CD4-positive, CD25-positive, alpha-beta regulatory T cell (primary cell): ENCODE measurements around the gene LCLAT1. TPM values are rescaled to one million over a fixed set of nuclear protein-coding genes. Genes with fewer than 3 reads are reported as not detected.

Experiments used
- ATAC-seq, 2 donors: fragments of 150-1000 bp; cut with Tn5 transposase; one replicate each; pipeline ENCODE4 v1.10.0; 2021; ENCODE audit warnings: low read depth in 2 of 2, moderate number of reproducible peaks in 2 of 2, moderate library complexity in 1 of 2
- DNase-seq, 3 donors: peaks; one replicate each; pipeline versions ENCODE4 v3.0.0 to v3.0.0-alpha.2; 2012 to 2022; ENCODE audit warnings: mixed read lengths in 1 of 3
- H3K27ac ChIP-seq: one replicate; pipeline ENCODE4 v1.7.0; 2013; ENCODE audit warnings: mild to moderate bottlenecking, low read length; ENCODE audit not compliant: insufficient read depth, poor library complexity, severe bottlenecking
- H3K27me3 ChIP-seq: one replicate; pipeline ENCODE4 v1.7.0; 2013; ENCODE audit warnings: low read length; ENCODE audit not compliant: control insufficient read depth, insufficient read depth
- H3K36me3 ChIP-seq: one replicate; pipeline ENCODE4 v1.7.0; 2013; ENCODE audit warnings: mild to moderate bottlenecking, low read length, moderate library complexity; ENCODE audit not compliant: control insufficient read depth, insufficient read depth
- H3K4me1 ChIP-seq: 2 replicates; pipeline ENCODE4 v1.7.0; 2013; ENCODE audit warnings: mild to moderate bottlenecking, low read length; ENCODE audit not compliant: insufficient read depth, control insufficient read depth, poor library complexity, severe bottlenecking
- H3K4me3 ChIP-seq: one replicate; pipeline ENCODE4 v1.7.0; 2013; ENCODE audit warnings: low read depth, mild to moderate bottlenecking, low read length, moderate library complexity
- H3K9me3 ChIP-seq, 2 experiments: 1 replicate in 1 of 2; 2 replicates in 1 of 2; pipeline ENCODE4 v1.7.0; 2013; ENCODE audit warnings: low read length in 2 of 2, mild to moderate bottlenecking in 1 of 2, moderate library complexity in 1 of 2; ENCODE audit not compliant: control insufficient read depth in 2 of 2
- H3K27ac Mint-ChIP-seq, 3 donors: one replicate each; pipeline ENCODE4 v1.8.0; 2020 to 2022; ENCODE audit warnings: mild to moderate bottlenecking in 3 of 3, mixed read lengths in 3 of 3, moderate library complexity in 2 of 3
- H3K27me3 Mint-ChIP-seq: one replicate; pipeline ENCODE4 v1.8.0; 2022; ENCODE audit warnings: mild to moderate bottlenecking, mixed read lengths
- H3K36me3 Mint-ChIP-seq: one replicate; pipeline ENCODE4 v1.8.0; 2020; ENCODE audit warnings: mixed read lengths
- H3K4me1 Mint-ChIP-seq, 4 donors: one replicate each; pipeline ENCODE4 v1.8.0; 2020 to 2022; ENCODE audit warnings: mixed read lengths in 4 of 4, mild to moderate bottlenecking in 1 of 4
- H3K4me3 Mint-ChIP-seq, 4 donors: one replicate each; pipeline ENCODE4 v1.8.0; 2020 to 2022; ENCODE audit warnings: mild to moderate bottlenecking in 4 of 4, mixed read lengths in 4 of 4, moderate library complexity in 3 of 4
- H3K9me3 Mint-ChIP-seq, 7 donors: one replicate each; pipeline ENCODE4 v1.8.0; 2020 to 2022; ENCODE audit warnings: mixed read lengths in 7 of 7, mild to moderate bottlenecking in 3 of 7, moderate library complexity in 2 of 7
- polyA plus RNA-seq, 4 donors: library from polyadenylated mRNA; unstranded; fragments of 300-500 nt; fragmentation: Illumina TruSeq; gene quantifications; one replicate each; pipeline ENCODE4 v1.2.3, GENCODE V29; 2021
- total RNA-seq: library from RNA; stranded (reverse); gene quantifications from one replicate; pipeline ENCODE4 v1.2.3, GENCODE V29; 2022

Gene LCLAT1
- total and polyA plus RNA-seq, 5 donors from 2014 or later, result 4.8 to 25.2 (median 9.2) TPM

GRCh38 chr2:30565851-30566358 is 118.9 kb downstream of the LCLAT1 start:
- Mint-ChIP-seq H3K9me3 (peaks cover 0 to 2% (median 0%) of the 10 kb centered on the region in 7 donors), H3K4me1 (peaks cover 0 to 10% (median 2%) of the 10 kb centered on the region in 4 donors), H3K27ac (peak overlapping the region in 1 of 3 donors; percentile 53), H3K4me3 (no peak overlapping the region), H3K27me3 (no peaks in the 10 kb centered on the region), H3K36me3 (peaks cover 44% of the 10 kb centered on the region)
- no peak overlapping the region for H3K27ac ChIP-seq
- H3K4me1 ChIP-seq, result no peaks in the 10 kb centered on the region
- ATAC-seq (no peak), DNase-seq (peak in 1 of 3 donors; percentile 1)
- H3K9me3 ChIP-seq, result no peaks in the 10 kb centered on the region
- H3K36me3 ChIP-seq, result peaks cover 7% of the 10 kb centered on the region
- no peak overlapping the region for H3K4me3 ChIP-seq
- H3K27me3 ChIP-seq, result no peaks in the 10 kb centered on the region

GRCh38 chr2:30566631-30567030 is 119.6 kb downstream of the LCLAT1 start:
- Mint-ChIP-seq H3K36me3 (peaks cover 44% of the 10 kb centered on the region), H3K27me3 (no peaks in the 10 kb centered on the region), H3K4me3 (no peak overlapping the region), H3K9me3 (peaks cover 0 to 2% (median 0%) of the 10 kb centered on the region in 7 donors), H3K27ac (peak overlapping the region in 1 of 3 donors; percentile 53), H3K4me1 (peaks cover 0 to 10% (median 2%) of the 10 kb centered on the region in 4 donors)
- Histone ChIP-seq H3K36me3 (peaks cover 7% of the 10 kb centered on the region), H3K9me3 (no peaks in the 10 kb centered on the region), H3K27me3 (no peaks in the 10 kb centered on the region), H3K4me1 (no peaks in the 10 kb centered on the region), H3K4me3 (no peak overlapping the region), H3K27ac (no peak overlapping the region)
- DNase-seq, result no peak
- ATAC-seq, result no peak

GRCh38 chr2:30567317-30567716 is 120.3 kb downstream of the LCLAT1 start:
- DNase-seq (no peak), ATAC-seq (no peak)
- Mint-ChIP-seq H3K4me3 (no peak overlapping the region), H3K27ac (no peak overlapping the region), H3K36me3 (peaks cover 47% of the 10 kb centered on the region), H3K4me1 (peaks cover 0 to 10% (median 2%) of the 10 kb centered on the region in 4 donors), H3K27me3 (no peaks in the 10 kb centered on the region), H3K9me3 (peaks cover 0 to 2% (median 0%) of the 10 kb centered on the region in 7 donors)
- Histone ChIP-seq H3K4me1 (no peaks in the 10 kb centered on the region), H3K27me3 (no peaks in the 10 kb centered on the region), H3K27ac (no peak overlapping the region), H3K36me3 (peaks cover 7% of the 10 kb centered on the region), H3K9me3 (no peaks in the 10 kb centered on the region), H3K4me3 (no peak overlapping the region)

- H3K9me3 ChIP-seq, result no peaks in the 10 kb centered on the region
- peaks cover 0 to 2% (median 0%) of the 10 kb centered on the region in 7 donors for H3K9me3 Mint-ChIP-seq
- H3K4me1 Mint-ChIP-seq, result peaks cover 0 to 4% (median 2%) of the 10 kb centered on the region in 4 donors
- no peaks in the 10 kb centered on the region for H3K27me3 Mint-ChIP-seq
- peaks cover 5% of the 10 kb centered on the region for H3K36me3 ChIP-seq
- no peaks in the 10 kb centered on the region for H3K27me3 ChIP-seq
- no peak overlapping the region for H3K4me3 ChIP-seq
- no peaks in the 10 kb centered on the region for H3K4me1 ChIP-seq
- DNase-seq, result no peak
- no peak for ATAC-seq
- H3K27ac ChIP-seq, result no peak overlapping the region
- peaks cover 52% of the 10 kb centered on the region for H3K36me3 Mint-ChIP-seq
- H3K27ac Mint-ChIP-seq, result no peak overlapping the region
- H3K4me3 Mint-ChIP-seq, result no peak overlapping the region
These were observed 122.9 kb downstream of the LCLAT1 start for GRCh38 chr2:30569946-30570345.

- peaks cover 0 to 19% (median 12%) of the 10 kb centered on the region in 4 donors for H3K4me1 Mint-ChIP-seq
- H3K9me3 ChIP-seq, result no peaks in the 10 kb centered on the region
These were observed 130.1 kb downstream of the LCLAT1 start for GRCh38 chr2:30577151-30577550.

GRCh38 chr2:30580391-30580790 is 133.3 kb downstream of the LCLAT1 start:
- no peak overlapping the region for H3K27ac ChIP-seq
- DNase-seq, result no peak
- no peaks in the 10 kb centered on the region for H3K9me3 Mint-ChIP-seq

More at GRCh38 chr2:30577151-30577550, 130.1 kb downstream of the LCLAT1 start:
- no peaks in the 10 kb centered on the region for H3K27me3 Mint-ChIP-seq
- Histone ChIP-seq H3K27me3 (no peaks in the 10 kb centered on the region), H3K36me3 (no peaks in the 10 kb centered on the region), H3K4me3 (no peak overlapping the region), H3K27ac (no peak overlapping the region), H3K4me1 (no peaks in the 10 kb centered on the region)
- no peaks in the 10 kb centered on the region for H3K9me3 Mint-ChIP-seq
- DNase-seq, result no peak
- no peak for ATAC-seq
- H3K27ac Mint-ChIP-seq, result no peak overlapping the region
- peaks cover 30% of the 10 kb centered on the region for H3K36me3 Mint-ChIP-seq
- H3K4me3 Mint-ChIP-seq, result no peak overlapping the region

GRCh38 chr2:30582521-30582920 is 135.5 kb downstream of the LCLAT1 start:
- Histone ChIP-seq H3K4me3 (no peak overlapping the region), H3K27ac (no peak overlapping the region), H3K4me1 (no peaks in the 10 kb centered on the region), H3K36me3 (no peaks in the 10 kb centered on the region), H3K9me3 (no peaks in the 10 kb centered on the region), H3K27me3 (no peaks in the 10 kb centered on the region)
- peaks cover 0 to 24% (median 20%) of the 10 kb centered on the region in 4 donors for H3K4me1 Mint-ChIP-seq
- ATAC-seq (no peak), DNase-seq (no peak)
- peaks cover 30% of the 10 kb centered on the region for H3K36me3 Mint-ChIP-seq
- H3K27ac Mint-ChIP-seq, result no peak overlapping the region
- H3K9me3 Mint-ChIP-seq, result peaks cover 0 to 2% (median 0%) of the 10 kb centered on the region in 7 donors
- H3K4me3 Mint-ChIP-seq, result no peak overlapping the region
- H3K27me3 Mint-ChIP-seq, result no peaks in the 10 kb centered on the region

More at GRCh38 chr2:30580391-30580790, 133.3 kb downstream of the LCLAT1 start:
- Mint-ChIP-seq H3K4me1 (peaks cover 0 to 22% (median 13%) of the 10 kb centered on the region in 4 donors), H3K36me3 (peaks cover 19% of the 10 kb centered on the region), H3K4me3 (no peak overlapping the region), H3K27ac (peak overlapping the region in 1 of 3 donors; percentile 44), H3K27me3 (no peaks in the 10 kb centered on the region)
- Histone ChIP-seq H3K4me3 (no peak overlapping the region), H3K27me3 (no peaks in the 10 kb centered on the region), H3K36me3 (no peaks in the 10 kb centered on the region), H3K9me3 (no peaks in the 10 kb centered on the region), H3K4me1 (no peaks in the 10 kb centered on the region)
- no peak for ATAC-seq

GRCh38 chr2:30583204-30583749 is 136.2 kb downstream of the LCLAT1 start:
- H3K27me3 Mint-ChIP-seq, result no peaks in the 10 kb centered on the region

More at GRCh38 chr2:30583204-30583749, 136.2 kb downstream of the LCLAT1 start:
- peaks cover 0 to 29% (median 19%) of the 10 kb centered on the region in 4 donors for H3K4me1 Mint-ChIP-seq
- peaks cover 29% of the 10 kb centered on the region for H3K36me3 Mint-ChIP-seq
- no peaks in the 10 kb centered on the region for H3K4me1 ChIP-seq
- H3K36me3 ChIP-seq, result no peaks in the 10 kb centered on the region
- peaks cover 0 to 2% (median 0%) of the 10 kb centered on the region in 7 donors for H3K9me3 Mint-ChIP-seq
- H3K27me3 ChIP-seq, result no peaks in the 10 kb centered on the region
- H3K27ac Mint-ChIP-seq, result no peak overlapping the region
- H3K4me3 Mint-ChIP-seq, result no peak overlapping the region
- no peaks in the 10 kb centered on the region for H3K9me3 ChIP-seq
- no peak overlapping the region for H3K4me3 ChIP-seq
- no peak overlapping the region for H3K27ac ChIP-seq
- no peak for DNase-seq
- no peak for ATAC-seq
